ENCODE measurements around the gene ACTN2. TPM values are rescaled to one million over a fixed set of nuclear protein-coding genes. Genes with fewer than 3 reads are reported as not detected.

Gene ACTN2
- total RNA-seq, 1 donor = not detected

GRCh38 chr1:236689713-236690569, 3.6 kb downstream of the ACTN2 start:
- DNase-seq (ENCODE audit: low read depth in 2 of 3, low spot score in 2 of 3) = no peak

GRCh38 chr1:236691348-236691747, 5.0 kb downstream of the ACTN2 start:
- no peak for DNase-seq (ENCODE audit: low read depth in 2 of 3, low spot score in 2 of 3)

GRCh38 chr1:236692128-236692527, 5.8 kb downstream of the ACTN2 start:
- DNase-seq (ENCODE audit: low read depth in 2 of 3, low spot score in 2 of 3) = no peak

GRCh38 chr1:236692742-236693141, 6.4 kb downstream of the ACTN2 start:
- no peak for DNase-seq (ENCODE audit: low read depth in 2 of 3, low spot score in 2 of 3)

GRCh38 chr1:236699366-236699765, 13.1 kb downstream of the ACTN2 start:
- no peak for DNase-seq (ENCODE audit: low read depth in 2 of 3, low spot score in 2 of 3)

GRCh38 chr1:236700903-236701302, 14.6 kb downstream of the ACTN2 start:
- no peak for DNase-seq (ENCODE audit: low read depth in 2 of 3, low spot score in 2 of 3)

- no peak for DNase-seq (ENCODE audit: low read depth in 2 of 3, low spot score in 2 of 3)
Measured at GRCh38 chr1:236701782-236702181, 15.5 kb downstream of the ACTN2 start.

GRCh38 chr1:236702791-236703394, 16.6 kb downstream of the ACTN2 start:
- DNase-seq (ENCODE audit: low read depth in 2 of 3, low spot score in 2 of 3) = no peak

- no peak for DNase-seq (ENCODE audit: low read depth in 2 of 3, low spot score in 2 of 3)
Measured at GRCh38 chr1:236705771-236706170, 19.5 kb downstream of the ACTN2 start.

- DNase-seq (ENCODE audit: low read depth in 2 of 3, low spot score in 2 of 3) = no peak
Measured at GRCh38 chr1:236706183-236706582, 19.9 kb downstream of the ACTN2 start.

GRCh38 chr1:236710328-236710892, 24.1 kb downstream of the ACTN2 start:
- no peak for DNase-seq (ENCODE audit: low read depth in 2 of 3, low spot score in 2 of 3)

GRCh38 chr1:236716160-236716559, 29.9 kb downstream of the ACTN2 start:
- no peak for DNase-seq (ENCODE audit: low read depth in 2 of 3, low spot score in 2 of 3)

- no peak for DNase-seq (ENCODE audit: low read depth in 2 of 3, low spot score in 2 of 3)
Measured at GRCh38 chr1:236717811-236718210, 31.5 kb downstream of the ACTN2 start.

- DNase-seq (ENCODE audit: low read depth in 2 of 3, low spot score in 2 of 3) = no peak
Measured at GRCh38 chr1:236718328-236718727, 32.0 kb downstream of the ACTN2 start.

GRCh38 chr1:236720206-236720605, 33.9 kb downstream of the ACTN2 start:
- DNase-seq (ENCODE audit: low read depth in 2 of 3, low spot score in 2 of 3) = no peak

- DNase-seq (ENCODE audit: low read depth in 2 of 3, low spot score in 2 of 3) = no peak
Measured at GRCh38 chr1:236720611-236721010, 34.3 kb downstream of the ACTN2 start.

- DNase-seq (ENCODE audit: low read depth in 2 of 3, low spot score in 2 of 3) = no peak
Measured at GRCh38 chr1:236724049-236724448, 37.8 kb downstream of the ACTN2 start.

- DNase-seq (ENCODE audit: low read depth in 2 of 3, low spot score in 2 of 3) = no peak
Measured at GRCh38 chr1:236724506-236724905, 38.2 kb downstream of the ACTN2 start.

GRCh38 chr1:236725668-236726067, 39.4 kb downstream of the ACTN2 start:
- DNase-seq (ENCODE audit: low read depth in 2 of 3, low spot score in 2 of 3) = no peak

- DNase-seq (ENCODE audit: low read depth in 2 of 3, low spot score in 2 of 3) = no peak
Measured at GRCh38 chr1:236727521-236727920, 41.2 kb downstream of the ACTN2 start.

- DNase-seq (ENCODE audit: low read depth in 2 of 3, low spot score in 2 of 3) = no peak
Measured at GRCh38 chr1:236728752-236729151, 42.5 kb downstream of the ACTN2 start.

GRCh38 chr1:236733653-236734052, 47.4 kb downstream of the ACTN2 start:
- DNase-seq (ENCODE audit: low read depth in 2 of 3, low spot score in 2 of 3) = no peak
